IPS-18c (cell line): ENCODE measurements around the gene C9orf57.
"Not testable (repeated sequence)": the region's sequence is repeated elsewhere in the genome, so short reads cannot be mapped to it uniquely, and the experiment has no call there.

ENCODE experiments used
- H3K4me3 ChIP-seq: 2 replicates; pipeline ENCODE4 v1.7.0; 2013; ENCODE audit warnings: low read depth, mild to moderate bottlenecking, low read length, moderate library complexity; ENCODE audit not compliant: insufficient read depth
- H3K9me3 ChIP-seq: one replicate; pipeline ENCODE4 v1.6.1; 2013; ENCODE audit warnings: mild to moderate bottlenecking, low read length, moderate library complexity; ENCODE audit not compliant: control insufficient read depth, insufficient read depth

The C9orf57 gene

DNA sequence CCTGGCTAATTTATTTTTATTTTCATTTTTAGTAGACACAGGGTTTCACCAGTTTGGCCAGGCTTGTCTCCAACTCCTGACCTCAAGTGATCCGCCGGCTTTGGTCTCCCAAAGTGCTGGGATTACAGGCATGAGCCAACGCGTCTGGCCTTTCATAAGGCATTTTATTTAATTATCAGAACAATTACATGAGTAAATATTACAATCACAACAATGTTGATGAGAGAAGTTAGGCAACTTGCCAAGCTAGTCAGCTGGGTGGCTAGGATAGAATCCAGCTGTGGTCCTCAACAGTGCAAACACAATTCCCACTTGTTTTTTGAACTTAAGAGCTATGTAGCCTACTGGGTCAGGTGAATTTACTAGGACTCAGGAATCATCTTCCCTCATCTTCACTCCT lies 22.0 kb downstream of the C9orf57 start:
- H3K4me3 ChIP-seq = no peak overlapping the region
- H3K9me3 ChIP-seq = no peaks in the 10 kb centered on the region

- Histone ChIP-seq H3K4me3 (no peak overlapping the region), H3K9me3 (no peaks in the 10 kb centered on the region)
Observed at GRCh38 chr9:72037571-72037970, 22.8 kb downstream of the C9orf57 start.

- H3K4me3 ChIP-seq = no peak overlapping the region
- no peaks in the 10 kb centered on the region for H3K9me3 ChIP-seq
Observed at GRCh38 chr9:72030767-72031166, 29.6 kb downstream of the C9orf57 start.

- no peaks in the 10 kb centered on the region for H3K9me3 ChIP-seq
- no peak overlapping the region for H3K4me3 ChIP-seq
Observed at GRCh38 chr9:72029986-72030385, 30.4 kb downstream of the C9orf57 start.

DNA sequence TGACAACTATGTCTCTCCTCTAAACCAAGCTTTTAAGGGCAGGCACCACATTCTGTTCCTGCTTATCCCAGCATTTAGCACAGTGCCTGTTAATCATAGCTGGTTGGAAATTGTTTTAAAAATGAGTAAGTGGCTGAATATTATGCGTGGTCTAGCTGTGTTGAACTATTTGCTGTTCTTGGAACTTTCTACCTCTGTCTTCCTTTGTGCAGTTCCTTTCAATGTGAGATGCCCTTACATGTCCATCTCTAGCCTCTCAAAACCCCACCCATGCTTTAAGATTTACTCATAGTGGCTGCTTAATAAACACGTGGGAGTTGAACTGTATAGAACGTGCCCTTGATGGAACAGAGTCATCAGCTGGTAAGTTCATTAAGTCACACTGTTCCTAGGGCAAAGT lies 34.5 kb downstream of the C9orf57 start:
- H3K9me3 ChIP-seq = no peaks in the 10 kb centered on the region
- no peak overlapping the region for H3K4me3 ChIP-seq

DNA sequence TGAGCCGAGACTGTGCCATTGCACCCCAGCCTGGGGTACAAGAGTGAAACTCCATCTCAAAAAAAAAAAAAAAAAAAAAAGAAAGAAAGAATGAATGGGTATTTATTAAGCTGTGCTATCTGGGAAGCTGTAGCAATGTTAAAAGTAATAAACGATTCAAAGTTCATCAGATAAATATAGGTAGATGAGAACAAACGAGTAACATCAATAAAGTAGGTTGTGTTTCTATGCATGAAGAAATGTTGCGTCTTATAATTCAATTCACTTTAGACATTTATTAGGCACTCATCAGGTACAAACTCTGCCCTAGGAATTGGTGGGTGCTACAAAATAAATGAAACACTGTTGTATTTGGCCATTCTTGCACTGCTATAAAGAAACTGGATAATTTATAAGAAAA lies 36.8 kb downstream of the C9orf57 start:
- Histone ChIP-seq H3K9me3 (no peaks in the 10 kb centered on the region), H3K4me3 (no peak overlapping the region)

- Histone ChIP-seq H3K4me3 (no peak overlapping the region), H3K9me3 (no peaks in the 10 kb centered on the region)
Observed at GRCh38 chr9:72022841-72023240, 37.6 kb downstream of the C9orf57 start.

GRCh38 chr9:72013292-72013760 lies 47.1 kb downstream of the C9orf57 start:
- Histone ChIP-seq H3K9me3 (no peaks in the 10 kb centered on the region), H3K4me3 (no peak overlapping the region)

DNA sequence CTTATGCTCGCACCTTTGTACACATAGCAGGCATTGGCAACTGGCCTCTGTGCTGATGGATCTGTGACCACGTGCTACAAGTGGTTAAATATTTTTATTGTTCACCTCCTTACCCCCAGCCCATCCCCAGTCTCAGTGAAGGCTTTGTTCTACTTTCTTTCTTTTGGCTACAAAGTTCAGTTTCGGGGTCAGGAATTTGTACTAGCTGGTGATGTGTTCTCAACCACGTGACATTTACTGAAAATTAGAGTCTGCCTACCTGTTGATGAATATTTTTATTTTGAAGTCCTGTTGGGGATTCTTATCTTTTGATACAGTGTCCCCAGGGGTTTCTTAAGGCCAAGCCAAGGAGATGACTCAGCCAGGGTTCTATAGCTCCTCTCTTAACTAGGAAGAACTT lies 47.8 kb downstream of the C9orf57 start:
- Histone ChIP-seq H3K4me3 (no peak overlapping the region), H3K9me3 (no peaks in the 10 kb centered on the region)

DNA sequence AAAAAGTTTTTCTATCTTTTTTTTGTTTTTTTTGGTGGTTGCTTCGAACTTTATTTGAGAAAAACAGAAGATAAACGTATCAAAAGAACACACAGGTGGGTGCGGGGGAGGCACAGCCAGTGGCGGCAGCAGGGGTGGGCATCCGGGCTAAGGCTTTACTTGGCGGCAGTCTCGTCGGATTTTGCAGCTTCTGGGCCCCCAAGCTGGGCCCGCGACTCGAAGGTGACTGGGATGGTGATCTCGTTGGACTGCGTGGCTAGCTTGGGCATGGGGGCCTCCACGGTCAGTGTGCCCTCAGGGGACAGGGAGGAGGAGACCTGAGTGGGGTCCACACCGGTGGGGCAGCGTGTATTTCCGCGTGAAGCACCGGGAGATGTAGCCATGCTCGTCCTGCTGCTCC lies 52.7 kb downstream of the C9orf57 start:
- not testable (repeated sequence) for H3K9me3 ChIP-seq, H3K4me3 ChIP-seq

GRCh38 chr9:72006501-72006900 lies 53.9 kb downstream of the C9orf57 start:
- Histone ChIP-seq H3K4me3 (no peak overlapping the region), H3K9me3 (no peaks in the 10 kb centered on the region)

- Histone ChIP-seq H3K4me3 (no peak overlapping the region), H3K9me3 (no peaks in the 10 kb centered on the region)
Observed at GRCh38 chr9:72005451-72005850, 55.0 kb downstream of the C9orf57 start.
